Osteocyte (in vitro differentiated cells): Measurements from ENCODE around the gene TRMT10A. TPM values are rescaled to one million over a fixed set of nuclear protein-coding genes. Genes with fewer than 3 reads are reported as not detected.

ENCODE experiments used
- DNase-seq: peaks from one replicate; pipeline ENCODE4 v3.0.0; 2021; ENCODE audit warnings: mixed read lengths; ENCODE audit not compliant: unreplicated experiment; ENCODE audit errors: extremely low spot score
- H3K27ac Mint-ChIP-seq: one replicate; pipeline ENCODE4 v1.8.0; 2021; ENCODE audit warnings: mild to moderate bottlenecking, mixed read lengths; ENCODE audit not compliant: unreplicated experiment
- H3K27me3 Mint-ChIP-seq: one replicate; pipeline ENCODE4 v1.8.0; 2021; ENCODE audit warnings: mixed read lengths; ENCODE audit not compliant: unreplicated experiment
- H3K36me3 Mint-ChIP-seq: one replicate; pipeline ENCODE4 v1.8.0; 2021; ENCODE audit warnings: mixed read lengths; ENCODE audit not compliant: unreplicated experiment
- H3K4me1 Mint-ChIP-seq: one replicate; pipeline ENCODE4 v1.8.0; 2021; ENCODE audit warnings: mixed read lengths; ENCODE audit not compliant: unreplicated experiment
- H3K4me3 Mint-ChIP-seq: one replicate; pipeline ENCODE4 v1.8.0; 2021; ENCODE audit warnings: mild to moderate bottlenecking, moderate library complexity, mixed read lengths; ENCODE audit not compliant: unreplicated experiment
- H3K9me3 Mint-ChIP-seq: one replicate; pipeline ENCODE4 v1.8.0; 2021; ENCODE audit warnings: mixed read lengths; ENCODE audit not compliant: unreplicated experiment
- total RNA-seq: library from RNA; stranded (reverse); gene quantifications from 2 replicates; pipeline ENCODE4 v1.2.1, GENCODE V29; 2021
- TF ChIP-seq, protein P1 (sequence below): fragments of 200-600 bp; sonication (generic); IDR thresholded peaks from 2 replicates; pipeline ENCODE4 v1.5.0; 2021; ENCODE audit warnings: antibody characterized with exemption, mild to moderate bottlenecking, moderate library complexity

The TRMT10A gene
- total RNA-seq, 1 donor from 2014 or later = 6.3 TPM

DNA sequence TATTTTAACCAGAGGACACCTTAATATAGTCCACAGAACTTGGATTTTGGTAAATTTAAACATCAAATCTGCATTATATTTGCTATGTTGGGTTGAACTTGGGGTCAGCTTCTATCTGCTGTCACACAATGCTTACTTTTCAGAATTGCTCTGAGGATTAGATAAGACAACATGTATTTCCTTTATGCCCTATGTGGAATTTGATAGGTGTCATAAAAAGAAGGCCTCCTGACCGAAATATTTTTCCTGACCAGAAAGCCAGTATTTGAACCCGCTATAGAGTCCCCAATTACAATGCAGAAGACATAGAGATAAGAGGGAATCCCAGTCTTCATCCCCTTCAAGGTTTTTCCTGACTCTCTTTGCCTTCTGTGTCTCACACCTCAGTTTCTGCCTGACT is 14.9 kb upstream of the TRMT10A start:
- peaks cover 43% of the 10 kb centered on the region for H3K27me3 Mint-ChIP-seq
- TF ChIP-seq, protein P1, sequence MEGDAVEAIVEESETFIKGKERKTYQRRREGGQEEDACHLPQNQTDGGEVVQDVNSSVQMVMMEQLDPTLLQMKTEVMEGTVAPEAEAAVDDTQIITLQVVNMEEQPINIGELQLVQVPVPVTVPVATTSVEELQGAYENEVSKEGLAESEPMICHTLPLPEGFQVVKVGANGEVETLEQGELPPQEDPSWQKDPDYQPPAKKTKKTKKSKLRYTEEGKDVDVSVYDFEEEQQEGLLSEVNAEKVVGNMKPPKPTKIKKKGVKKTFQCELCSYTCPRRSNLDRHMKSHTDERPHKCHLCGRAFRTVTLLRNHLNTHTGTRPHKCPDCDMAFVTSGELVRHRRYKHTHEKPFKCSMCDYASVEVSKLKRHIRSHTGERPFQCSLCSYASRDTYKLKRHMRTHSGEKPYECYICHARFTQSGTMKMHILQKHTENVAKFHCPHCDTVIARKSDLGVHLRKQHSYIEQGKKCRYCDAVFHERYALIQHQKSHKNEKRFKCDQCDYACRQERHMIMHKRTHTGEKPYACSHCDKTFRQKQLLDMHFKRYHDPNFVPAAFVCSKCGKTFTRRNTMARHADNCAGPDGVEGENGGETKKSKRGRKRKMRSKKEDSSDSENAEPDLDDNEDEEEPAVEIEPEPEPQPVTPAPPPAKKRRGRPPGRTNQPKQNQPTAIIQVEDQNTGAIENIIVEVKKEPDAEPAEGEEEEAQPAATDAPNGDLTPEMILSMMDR = no peak
- H3K27ac Mint-ChIP-seq = no peak overlapping the region
- no peak overlapping the region for H3K4me3 Mint-ChIP-seq
- no peak for DNase-seq
- no peaks in the 10 kb centered on the region for H3K36me3 Mint-ChIP-seq
- no peaks in the 10 kb centered on the region for H3K9me3 Mint-ChIP-seq
- no peaks in the 10 kb centered on the region for H3K4me1 Mint-ChIP-seq

- H3K9me3 Mint-ChIP-seq = no peaks in the 10 kb centered on the region
- no peaks in the 10 kb centered on the region for H3K36me3 Mint-ChIP-seq
- TF ChIP-seq, protein P1 = no peak
- no peak for DNase-seq
- no peak within 1 kb of the TSS for H3K27ac Mint-ChIP-seq
- H3K27me3 Mint-ChIP-seq = peaks cover 51% of the 10 kb centered on the region
- no peak within 1 kb of the TSS for H3K4me3 Mint-ChIP-seq
- H3K4me1 Mint-ChIP-seq = no peaks in the 10 kb centered on the region
Observed at GRCh38 chr4:99574530-99575324, 10.9 kb upstream of the TRMT10A start, which contains the start of gene MTTP. Gene MTTP, plus strand, starts transcription at chr4:99574824. Its CDS starts 86 bp downstream, at chr4:99574910.

GRCh38 chr4:99573735-99574368 is 10.0 kb upstream of the TRMT10A start:
- Mint-ChIP-seq H3K4me1 (no peaks in the 10 kb centered on the region), H3K36me3 (no peaks in the 10 kb centered on the region), H3K9me3 (no peaks in the 10 kb centered on the region), H3K27ac (no peak overlapping the region), H3K4me3 (no peak overlapping the region), H3K27me3 (peaks cover 49% of the 10 kb centered on the region)
- TF ChIP-seq, protein P1 = no peak
- no peak for DNase-seq

DNA sequence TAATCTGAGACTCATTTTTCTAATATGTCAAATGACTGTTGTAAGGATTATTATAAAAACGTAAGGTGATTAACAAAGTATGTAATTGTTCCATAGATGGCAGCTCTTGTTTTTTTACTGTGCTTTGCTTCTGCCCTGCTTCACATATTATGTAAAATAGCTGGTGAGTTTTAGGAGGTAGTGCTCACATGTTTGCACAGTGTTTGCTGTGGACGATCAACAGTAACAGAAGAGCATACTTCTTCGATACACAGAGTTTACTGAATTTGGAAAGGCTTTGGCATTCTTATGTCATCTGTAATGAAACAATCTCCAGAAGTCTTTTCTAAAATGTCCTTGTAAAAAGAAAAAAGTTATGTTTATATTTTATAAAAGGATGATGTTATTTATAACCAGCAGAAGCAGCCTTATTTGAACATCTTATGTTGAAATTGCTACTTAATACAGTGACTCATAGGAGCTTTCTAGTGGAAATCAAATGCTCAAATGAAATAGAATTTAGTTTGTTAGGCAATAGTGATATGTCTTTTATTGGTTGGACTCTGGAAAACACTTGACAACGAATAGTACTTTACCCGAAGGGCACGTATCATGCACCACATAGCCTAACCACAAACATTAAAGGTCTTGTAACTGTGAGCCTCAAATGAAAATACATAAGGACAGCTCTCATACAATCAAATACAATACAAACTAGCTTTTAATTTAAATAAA is 8.8 kb upstream of the TRMT10A start:
- H3K4me3 Mint-ChIP-seq = no peak overlapping the region
- DNase-seq = no peak
- no peaks in the 10 kb centered on the region for H3K4me1 Mint-ChIP-seq
- H3K27me3 Mint-ChIP-seq = peaks cover 51% of the 10 kb centered on the region
- no peak overlapping the region for H3K27ac Mint-ChIP-seq
- TF ChIP-seq, protein P1 = no peak
- no peaks in the 10 kb centered on the region for H3K36me3 Mint-ChIP-seq
- no peaks in the 10 kb centered on the region for H3K9me3 Mint-ChIP-seq

DNA sequence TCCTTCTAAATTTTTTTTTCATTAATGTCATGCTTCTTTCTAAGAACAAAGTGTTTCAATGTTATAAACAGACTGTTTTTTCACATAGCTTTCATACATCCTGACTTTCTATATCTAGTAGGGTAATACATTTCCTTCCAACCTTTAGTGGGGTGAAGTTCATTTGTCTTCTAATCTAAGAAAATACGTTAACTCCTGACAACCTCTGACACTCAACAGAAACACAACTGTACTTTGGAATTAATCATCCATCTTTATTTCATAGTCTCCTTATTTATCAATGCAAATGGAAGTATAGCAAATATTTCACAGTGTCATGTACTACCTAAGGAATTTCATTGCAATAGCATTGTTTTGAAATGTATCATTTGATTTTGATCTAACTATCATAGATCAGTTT is 8.0 kb upstream of the TRMT10A start:
- Mint-ChIP-seq H3K36me3 (no peaks in the 10 kb centered on the region), H3K9me3 (no peaks in the 10 kb centered on the region), H3K27ac (no peak overlapping the region), H3K27me3 (peaks cover 54% of the 10 kb centered on the region), H3K4me3 (no peak overlapping the region), H3K4me1 (no peaks in the 10 kb centered on the region)
- DNase-seq = no peak
- TF ChIP-seq, protein P1 = no peak
